ENCODE measurements around the gene GRID1.

GRID1 gene

DNA sequence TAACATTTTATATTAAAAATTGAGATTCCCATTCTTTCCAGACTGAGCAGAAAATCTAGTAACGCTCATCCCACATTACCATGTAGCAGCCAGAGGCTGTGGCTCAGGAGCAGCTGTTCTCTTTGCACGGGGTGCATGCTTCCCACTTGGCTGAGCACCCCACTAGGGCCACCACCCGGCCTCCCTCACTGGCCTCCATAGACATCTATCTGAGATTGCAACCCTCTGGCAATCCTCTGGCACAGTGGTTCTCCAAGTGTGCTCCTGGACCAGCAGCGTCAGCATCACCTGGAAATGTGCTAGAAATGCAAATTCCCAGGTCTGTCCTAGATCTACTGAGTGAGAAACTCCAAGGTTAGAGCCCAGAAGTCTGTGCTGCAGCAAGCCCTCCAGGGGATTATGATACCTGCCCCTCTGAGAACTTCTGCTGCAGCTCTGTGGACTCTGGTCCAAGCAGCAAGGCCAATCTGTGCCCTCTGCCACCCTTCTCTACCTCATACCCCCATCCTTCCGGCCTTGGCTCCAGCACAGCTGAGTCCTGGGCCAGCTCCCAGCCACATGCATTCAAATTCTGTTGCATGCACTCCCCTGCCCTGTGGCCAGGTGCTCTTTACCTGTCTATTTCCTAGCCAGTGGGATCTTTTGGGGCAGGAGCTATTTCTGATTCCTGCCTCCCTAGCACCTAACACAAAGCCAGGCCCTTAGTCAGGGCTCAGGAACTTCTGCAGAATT, 301.5 kb downstream of the GRID1 start:
- DNase-seq (ENCODE audit: low read depth in 2 of 2) = no peak
- no peak overlapping the region for H3K4me3 ChIP-seq (replicated peaks in 1 of 2; ENCODE audit: low read depth in 2 of 2, low read length in 2 of 2)
- TF ChIP-seq CTCF (IDR thresholded peaks at IDR 0.05; ENCODE audit: low read depth, low read length) = no peak

DNA sequence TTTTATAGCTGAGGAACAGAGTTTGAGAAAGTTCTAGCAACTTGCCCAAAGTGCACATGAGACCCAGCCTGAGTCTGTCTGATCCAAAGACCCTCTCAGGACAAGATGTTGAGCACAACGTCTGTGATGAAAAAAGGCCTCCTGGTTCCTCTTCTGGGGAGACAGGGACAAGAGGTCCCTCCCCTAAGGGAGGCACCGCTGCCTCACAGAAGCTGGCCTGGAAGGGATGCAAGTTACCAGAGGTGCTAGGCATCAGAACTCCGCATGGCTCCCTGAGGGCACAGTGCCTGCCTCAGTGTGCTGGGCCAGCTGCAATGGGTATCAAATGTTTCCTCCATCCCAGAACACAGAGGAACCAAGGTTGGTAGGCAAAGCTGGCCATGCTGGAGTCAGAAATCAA, 302.4 kb downstream of the GRID1 start:
- TF ChIP-seq CTCF (IDR thresholded peaks at IDR 0.05; ENCODE audit: low read depth, low read length) = no peak
- H3K4me3 ChIP-seq (replicated peaks in 1 of 2; ENCODE audit: low read depth in 2 of 2, low read length in 2 of 2) = no peak overlapping the region
- DNase-seq (ENCODE audit: low read depth in 2 of 2) = no peak

DNA sequence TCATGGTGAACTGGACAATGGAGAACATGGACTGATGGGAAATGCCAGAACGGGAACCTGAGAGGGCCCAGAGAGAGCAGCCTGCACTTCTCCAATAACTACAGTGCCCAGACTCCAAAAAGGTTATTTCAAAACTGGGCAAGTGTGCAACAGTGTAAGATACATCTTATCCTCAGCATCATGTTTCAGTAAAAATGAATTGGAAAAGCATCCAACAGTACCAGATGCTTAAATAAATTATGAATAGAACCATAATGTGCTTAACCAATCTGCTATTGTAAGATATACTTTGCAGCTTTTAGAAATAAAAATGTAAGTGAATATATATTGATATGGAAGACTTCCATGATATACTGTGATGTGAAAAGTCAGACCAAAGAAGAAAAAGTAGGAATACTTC, 303.3 kb downstream of the GRID1 start:
- DNase-seq (ENCODE audit: low read depth in 2 of 2) = no peak
- no peak overlapping the region for H3K4me3 ChIP-seq (replicated peaks in 1 of 2; ENCODE audit: low read depth in 2 of 2, low read length in 2 of 2)
- no peak for TF ChIP-seq CTCF (IDR thresholded peaks at IDR 0.05; ENCODE audit: low read depth, low read length)

DNA sequence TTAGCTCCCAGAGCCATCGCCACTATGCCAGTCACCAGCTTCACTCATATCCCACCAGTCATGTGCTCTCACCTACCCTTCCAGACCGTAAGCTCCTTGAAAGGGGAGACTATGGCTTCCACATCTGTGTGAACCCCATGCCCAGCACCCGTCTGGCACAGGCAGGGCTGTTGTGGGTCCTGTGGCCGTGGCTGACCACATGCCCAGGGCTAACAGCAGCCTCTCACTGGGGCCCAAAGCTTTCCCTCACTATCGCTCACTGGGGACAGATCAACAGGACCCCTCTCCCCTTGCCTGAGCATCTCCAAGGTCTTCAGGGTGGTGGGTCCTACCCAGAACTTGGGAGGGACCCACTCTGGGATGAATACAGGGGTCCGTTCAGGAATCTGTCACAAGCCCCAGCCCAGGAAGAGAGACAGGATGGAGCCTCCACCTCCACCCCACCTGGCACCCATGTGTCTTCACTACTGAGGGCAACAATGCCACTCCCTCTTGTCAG, 303.9 kb downstream of the GRID1 start:
- no peak for DNase-seq (ENCODE audit: low read depth in 2 of 2)
- TF ChIP-seq CTCF (IDR thresholded peaks at IDR 0.05; ENCODE audit: low read depth, low read length) = no peak
- no peak overlapping the region for H3K4me3 ChIP-seq (replicated peaks in 1 of 2; ENCODE audit: low read depth in 2 of 2, low read length in 2 of 2)

GRCh38 chr10:86062198-86062550, 304.4 kb downstream of the GRID1 start:
- TF ChIP-seq CTCF (IDR thresholded peaks at IDR 0.05; ENCODE audit: low read depth, low read length) = no peak
- H3K4me3 ChIP-seq (replicated peaks in 1 of 2; ENCODE audit: low read depth in 2 of 2, low read length in 2 of 2) = no peak overlapping the region
- no peak for DNase-seq (ENCODE audit: low read depth in 2 of 2)

GRCh38 chr10:86061278-86062197, 305.1 kb downstream of the GRID1 start:
- TF ChIP-seq CTCF (IDR thresholded peaks at IDR 0.05; ENCODE audit: low read depth, low read length) = no peak

More at GRCh38 chr10:86061278-86062197, 305.1 kb downstream of the GRID1 start:
- H3K4me3 ChIP-seq (replicated peaks in 1 of 2; ENCODE audit: low read depth in 2 of 2, low read length in 2 of 2) = no peak overlapping the region
- DNase-seq (ENCODE audit: low read depth in 2 of 2) = no peak
